ENCODE results near the gene SMIM9.
"Not testable (repeated sequence)": the region's sequence is repeated elsewhere in the genome, so short reads cannot be mapped to it uniquely, and the experiment has no call there.

SMIM9 gene

GRCh38 chrX:154834562-154834961, at the start of gene SMIM9:
Gene SMIM9 (minus strand): TSS chrX:154834662. CDS start chrX:154830856, 3,806 bp downstream.
- DNase-seq = no peak

- DNase-seq = not testable (repeated sequence)
Measured at GRCh38 chrX:154884069-154884468, 49.6 kb upstream of the SMIM9 start.

- no peak for DNase-seq
Measured at GRCh38 chrX:154873329-154873728, 38.9 kb upstream of the SMIM9 start.

- not testable (repeated sequence) for DNase-seq
Measured at GRCh38 chrX:154868522-154868921, 34.1 kb upstream of the SMIM9 start.

- no peak for DNase-seq
Measured at GRCh38 chrX:154855256-154855655, 20.8 kb upstream of the SMIM9 start.

- no peak for DNase-seq
Measured at GRCh38 chrX:154850957-154851611, 16.6 kb upstream of the SMIM9 start.

GRCh38 chrX:154840856-154841255, 6.4 kb upstream of the SMIM9 start:
- DNase-seq = peak; percentile 20

GRCh38 chrX:154836163-154836562, 1.7 kb upstream of the SMIM9 start:
- no peak for DNase-seq

GRCh38 chrX:154833746-154834274, 652 bp downstream of the SMIM9 start:
- no peak for DNase-seq

- no peak for DNase-seq
Measured at GRCh38 chrX:154829926-154830442, 4.5 kb downstream of the SMIM9 start.

- no peak for DNase-seq
Measured at GRCh38 chrX:154829134-154829533, 5.3 kb downstream of the SMIM9 start.

- DNase-seq = no peak
Measured at GRCh38 chrX:154828016-154828408, 6.5 kb downstream of the SMIM9 start.

GRCh38 chrX:154827194-154828015, 7.1 kb downstream of the SMIM9 start:
- no peak for DNase-seq

GRCh38 chrX:154825586-154825985, 8.9 kb downstream of the SMIM9 start:
- DNase-seq = not testable (repeated sequence)

- DNase-seq = no peak
Measured at GRCh38 chrX:154824638-154825037, 9.8 kb downstream of the SMIM9 start.

GRCh38 chrX:154822029-154822428, 12.4 kb downstream of the SMIM9 start:
- DNase-seq = no peak

GRCh38 chrX:154821523-154821922, 12.9 kb downstream of the SMIM9 start:
- DNase-seq = no peak

GRCh38 chrX:154819771-154820341, 14.6 kb downstream of the SMIM9 start:
- no peak for DNase-seq

- DNase-seq = no peak
Measured at GRCh38 chrX:154818916-154819770, 15.3 kb downstream of the SMIM9 start.

- not testable (repeated sequence) for DNase-seq
Measured at GRCh38 chrX:154817048-154817618, 17.3 kb downstream of the SMIM9 start.

GRCh38 chrX:154816326-154816898, 18.1 kb downstream of the SMIM9 start:
- DNase-seq = not testable (repeated sequence)
